Gastrocnemius medialis (tissue), 4 donors: ENCODE results near the gene TMEM201. TPM values are rescaled to one million over a fixed set of nuclear protein-coding genes. Genes with fewer than 3 reads are reported as not detected.

Experiments used
- ATAC-seq, 2 donors: fragments of 150-250 bp; one replicate each; pipeline ENCODE4 v1.9.1; 2016
- DNase-seq, 2 donors: peaks; one replicate each; pipeline ENCODE4 v3.0.0-alpha.2; 2019
- H3K27ac ChIP-seq, 4 donors: fragments of 200-600 bp; sonication (generic); 1 replicate in 1 of 4; 2 replicates in 3 of 4; pipeline ENCODE4 v1.5.1; 2016 to 2018; ENCODE audit warnings: mild to moderate bottlenecking in 2 of 4, moderate library complexity in 1 of 4
- H3K27me3 ChIP-seq, 3 donors: fragments of 200-600 bp; sonication (generic) in 2 of 3; 1 replicate in 1 of 3; 2 replicates in 2 of 3; pipeline versions ENCODE4 v1.5.1 to v1.6.0; 2016 to 2019; ENCODE audit warnings: mild to moderate bottlenecking in 1 of 3, moderate library complexity in 1 of 3
- H3K36me3 ChIP-seq, 2 donors: fragments of 200-600 bp; sonication (generic) in 1 of 2; one replicate each; pipeline ENCODE4 v1.5.1; 2017 to 2018
- H3K4me1 ChIP-seq, 2 donors: fragments of 200-600 bp; sonication (generic) in 1 of 2; one replicate each; pipeline ENCODE4 v1.5.1; 2016 to 2017; ENCODE audit warnings: mild to moderate bottlenecking in 2 of 2
- H3K4me3 ChIP-seq, 4 donors: fragments of 200-600 bp; sonication (generic) in 3 of 4; 1 replicate in 1 of 4; 2 replicates in 3 of 4; pipeline ENCODE4 v1.5.1; 2016 to 2019; ENCODE audit warnings: mild to moderate bottlenecking in 2 of 4
- H3K9me3 ChIP-seq, 3 donors: fragments of 200-600 bp; sonication (generic) in 2 of 3; 1 replicate in 1 of 3; 2 replicates in 2 of 3; pipeline ENCODE4 v1.5.1; 2016 to 2019
- POLR2A ChIP-seq, 2 donors: fragments of 450-650 bp; IDR thresholded peaks; one replicate each; pipeline ENCODE4 v1.6.1; 2017; ENCODE audit warnings: antibody characterized with exemption in 2 of 2, mild to moderate bottlenecking in 2 of 2, moderate library complexity in 2 of 2
- in situ Hi-C, 4 donors: fragments of 200-750 bp; cut with MboI; loops; one replicate each; pipeline versions ENCODE4 v1.15.0 to v1.8.0; 2017; ENCODE audit warnings: low sequenced_read_pairs in 4 of 4
- intact Hi-C: fragments of 100-400 bp; cut with DNase I; formaldehyde crosslinking; loops from one replicate; pipeline ENCODE4 v1.15.1; 2023; ENCODE audit warnings: low total_unique reads
- total RNA-seq, 4 donors: library from RNA; depleted of rRNA; stranded (reverse); fragments of >200 nt; gene quantifications; one replicate each; pipeline versions ENCODE4 v1.1.0 to v1.2.3, GENCODE V29; 2016
- TF ChIP-seq, protein P1 (sequence below), 5 experiments: fragments of 450-650 bp in 3 of 5; fragments of 200-600 bp in 2 of 5; sonication (generic) in 2 of 5; IDR thresholded peaks in 4 of 5; conservative IDR thresholded peaks in 1 of 5; 1 replicate in 4 of 5; 2 replicates in 1 of 5; pipeline ENCODE4 v1.5.1; 2016 to 2019; ENCODE audit warnings: antibody characterized with exemption in 5 of 5, mild to moderate bottlenecking in 3 of 5, moderate library complexity in 3 of 5

TMEM201 gene
- total RNA-seq, 4 donors from 2014 or later: 21.5 to 67.6 (median 31.7) TPM

DNA sequence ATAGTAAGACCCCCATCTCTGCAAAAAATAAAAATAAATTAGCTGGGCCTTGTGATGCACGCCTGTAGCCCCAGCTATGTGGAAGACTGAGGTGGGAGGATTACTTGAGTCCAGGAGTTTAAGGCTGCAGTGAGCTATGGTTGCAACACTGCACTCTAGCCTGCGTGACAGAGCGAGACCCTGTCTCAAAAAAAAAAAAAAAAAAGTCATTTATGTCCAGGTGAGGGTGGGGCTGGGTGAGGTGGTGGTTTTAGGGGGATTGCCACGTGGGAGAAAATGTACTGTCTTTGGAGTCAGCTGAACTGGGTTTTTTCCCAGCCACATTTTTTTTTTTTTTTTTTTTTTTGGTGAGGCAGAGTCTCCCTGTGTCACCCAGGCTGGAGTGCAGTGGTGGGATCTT, 69.5 kb downstream of the TMEM201 start:
- Histone ChIP-seq H3K36me3 (no peaks in the 10 kb centered on the region), H3K4me3 (no peak overlapping the region), H3K27me3 (peaks cover 2 to 11% (median 10%) of the 10 kb centered on the region in 3 donors), H3K27ac (no peak overlapping the region), H3K4me1 (no peaks in the 10 kb centered on the region), H3K9me3 (no peaks in the 10 kb centered on the region)
- TF ChIP-seq, protein P1, sequence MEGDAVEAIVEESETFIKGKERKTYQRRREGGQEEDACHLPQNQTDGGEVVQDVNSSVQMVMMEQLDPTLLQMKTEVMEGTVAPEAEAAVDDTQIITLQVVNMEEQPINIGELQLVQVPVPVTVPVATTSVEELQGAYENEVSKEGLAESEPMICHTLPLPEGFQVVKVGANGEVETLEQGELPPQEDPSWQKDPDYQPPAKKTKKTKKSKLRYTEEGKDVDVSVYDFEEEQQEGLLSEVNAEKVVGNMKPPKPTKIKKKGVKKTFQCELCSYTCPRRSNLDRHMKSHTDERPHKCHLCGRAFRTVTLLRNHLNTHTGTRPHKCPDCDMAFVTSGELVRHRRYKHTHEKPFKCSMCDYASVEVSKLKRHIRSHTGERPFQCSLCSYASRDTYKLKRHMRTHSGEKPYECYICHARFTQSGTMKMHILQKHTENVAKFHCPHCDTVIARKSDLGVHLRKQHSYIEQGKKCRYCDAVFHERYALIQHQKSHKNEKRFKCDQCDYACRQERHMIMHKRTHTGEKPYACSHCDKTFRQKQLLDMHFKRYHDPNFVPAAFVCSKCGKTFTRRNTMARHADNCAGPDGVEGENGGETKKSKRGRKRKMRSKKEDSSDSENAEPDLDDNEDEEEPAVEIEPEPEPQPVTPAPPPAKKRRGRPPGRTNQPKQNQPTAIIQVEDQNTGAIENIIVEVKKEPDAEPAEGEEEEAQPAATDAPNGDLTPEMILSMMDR (IDR thresholded peaks at IDR 0.05 in 4 of 5, conservative IDR thresholded peaks at IDR 0.05 in 1 of 5): no peak
- TF ChIP-seq POLR2A (IDR thresholded peaks at IDR 0.05): no peak
- ATAC-seq (no peak), DNase-seq (no peak)
- intact Hi-C loops: no loop called here
- in situ Hi-C loops: no loop called here

DNA sequence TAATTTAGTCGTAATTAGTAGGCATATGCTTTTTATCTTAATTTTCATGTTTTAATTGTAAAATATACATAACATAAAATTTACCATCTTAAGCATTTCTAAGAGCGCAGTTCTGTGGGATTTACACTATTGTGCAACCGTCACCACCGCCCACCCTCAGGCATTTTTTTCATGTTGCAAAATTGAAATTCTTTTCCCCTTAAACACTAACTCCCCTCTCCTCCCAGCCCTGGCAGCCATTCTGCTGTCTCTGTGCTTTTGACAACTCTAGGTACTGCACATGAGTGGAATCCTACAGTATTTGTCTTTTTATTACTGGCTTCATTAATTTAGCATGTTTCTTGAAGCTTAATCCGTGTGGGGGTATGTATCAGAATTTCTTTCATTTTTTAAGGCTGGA, 70.6 kb downstream of the TMEM201 start:
- in situ Hi-C loops (no loop called here), intact Hi-C loops (no loop called here)
- Histone ChIP-seq H3K36me3 (no peaks in the 10 kb centered on the region), H3K9me3 (no peaks in the 10 kb centered on the region), H3K4me1 (no peaks in the 10 kb centered on the region), H3K27me3 (peaks cover 0 to 5% (median 0%) of the 10 kb centered on the region in 3 donors), H3K4me3 (no peak overlapping the region), H3K27ac (no peak overlapping the region)
- ATAC-seq (no peak), DNase-seq (no peak)
- no peak for TF ChIP-seq POLR2A (IDR thresholded peaks at IDR 0.05)
- TF ChIP-seq, protein P1 (IDR thresholded peaks at IDR 0.05 in 4 of 5, conservative IDR thresholded peaks at IDR 0.05 in 1 of 5): no peak

DNA sequence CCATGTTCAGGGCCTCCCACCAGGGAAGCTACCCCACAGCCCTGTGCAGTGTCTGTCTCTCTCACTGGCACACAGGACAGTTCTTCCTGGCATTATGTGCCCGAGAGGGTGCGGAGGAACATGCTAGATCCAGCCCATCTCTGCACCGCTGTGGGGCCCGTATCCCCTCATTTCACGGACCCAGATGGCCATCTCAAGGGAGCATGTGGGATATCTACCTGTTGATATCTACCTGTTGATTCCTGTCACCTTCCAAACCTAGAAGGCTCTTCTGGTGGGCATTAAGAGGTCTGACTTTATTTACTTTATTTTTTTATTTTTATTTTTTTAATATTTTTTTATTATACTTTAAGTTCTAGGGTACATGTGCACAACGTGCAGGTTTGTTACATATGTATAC, 74.5 kb downstream of the TMEM201 start:
- intact Hi-C loops: no loop called here
- Histone ChIP-seq H3K27ac (no peak overlapping the region), H3K9me3 (no peaks in the 10 kb centered on the region), H3K27me3 (no peaks in the 10 kb centered on the region), H3K4me1 (no peaks in the 10 kb centered on the region), H3K4me3 (no peak overlapping the region), H3K36me3 (no peaks in the 10 kb centered on the region)
- DNase-seq: no peak
- in situ Hi-C loops: no loop called here
- no peak for ATAC-seq
- no peak for TF ChIP-seq POLR2A (IDR thresholded peaks at IDR 0.05)
- TF ChIP-seq, protein P1 (IDR thresholded peaks at IDR 0.05 in 4 of 5, conservative IDR thresholded peaks at IDR 0.05 in 1 of 5): no peak

Other genes with a start within 250 kb of the TMEM201 start
- 10 to 100 TPM; 40.3 to 88.6 (median 49.1) TPM for gene SLC25A33, start 49.4 kb upstream of the TMEM201 start, total RNA-seq
- gene PIK3CD, start 62.8 kb downstream of the TMEM201 start, total RNA-seq: 1 to 10 TPM in 2 of 4 donors, under 1 TPM in 2; 0.66 to 2.3 (median 1.3) TPM
- 10 to 100 TPM in 3 of 4 donors, 1 to 10 TPM in 1; 8.5 to 25.7 (median 22.0) TPM for gene CLSTN1, start 235.1 kb downstream of the TMEM201 start, total RNA-seq